Stimulated activated CD8-positive, alpha-beta memory T cell treated with anti-CD3 and anti-CD28 coated beads, Interleukin-4, amount 100 ng/mL, for 48 hours (primary cell): ENCODE data around the gene LZTR1.
"Not testable (repeated sequence)": the region's sequence is repeated elsewhere in the genome, so short reads cannot be mapped to it uniquely, and the experiment has no call there.

Source experiments
- DNase-seq: peaks from one replicate; pipeline ENCODE4 v3.0.0-alpha.2; 2020

Gene LZTR1

GRCh38 chr22:21020802-21021429 is 38.8 kb downstream of the LZTR1 start:
- no peak for DNase-seq

- DNase-seq = no peak
Measured at GRCh38 chr22:21022507-21022906, 40.4 kb downstream of the LZTR1 start.

GRCh38 chr22:21022955-21023614 is 41.0 kb downstream of the LZTR1 start:
- no peak for DNase-seq

GRCh38 chr22:21025266-21025665 is 43.2 kb downstream of the LZTR1 start:
- DNase-seq = no peak

GRCh38 chr22:21025763-21026755 is 44.0 kb downstream of the LZTR1 start:
- DNase-seq = no peak

GRCh38 chr22:21026783-21027692 is 44.9 kb downstream of the LZTR1 start:
- no peak for DNase-seq

GRCh38 chr22:21028277-21029251 is 46.5 kb downstream of the LZTR1 start:
- DNase-seq = no peak

GRCh38 chr22:21029486-21030025 is 47.5 kb downstream of the LZTR1 start:
- no peak for DNase-seq

GRCh38 chr22:21030032-21030431 is 47.9 kb downstream of the LZTR1 start:
- DNase-seq = no peak

- no peak for DNase-seq
Measured at GRCh38 chr22:21030621-21031544, 48.8 kb downstream of the LZTR1 start.

GRCh38 chr22:21031545-21032036 is 49.5 kb downstream of the LZTR1 start:
- no peak for DNase-seq

GRCh38 chr22:21032037-21032867 is 50.2 kb downstream of the LZTR1 start, which contains the start of gene SLC7A4:
SLC7A4 (minus strand) TSS chr22:21032561; CDS start chr22:21031812, 749 bp downstream.
- DNase-seq = no peak

- no peak for DNase-seq
Measured at GRCh38 chr22:21032868-21033688, 51.0 kb downstream of the LZTR1 start.

- no peak for DNase-seq
Measured at GRCh38 chr22:21033895-21034294, 51.8 kb downstream of the LZTR1 start.

- no peak for DNase-seq
Measured at GRCh38 chr22:21034989-21035388, 52.9 kb downstream of the LZTR1 start.

GRCh38 chr22:21038405-21038804 is 56.3 kb downstream of the LZTR1 start:
- DNase-seq = no peak

- not testable (repeated sequence) for DNase-seq
Measured at GRCh38 chr22:21039158-21039557, 57.1 kb downstream of the LZTR1 start.

- no peak for DNase-seq
Measured at GRCh38 chr22:21041937-21042336, 59.8 kb downstream of the LZTR1 start.
